VCaP (cell line): ENCODE data around the gene HIVEP3.

ENCODE experiments used
- H3K27ac ChIP-seq: fragments of 450-650 bp; 2 replicates; pipeline ENCODE4 v1.5.1; 2017
- TF ChIP-seq, protein P1 (sequence below): fragments of 450-650 bp; conservative IDR thresholded peaks from 2 replicates; pipeline ENCODE4 v1.5.1; 2017; ENCODE audit warnings: mild to moderate bottlenecking, moderate library complexity

Gene HIVEP3

DNA sequence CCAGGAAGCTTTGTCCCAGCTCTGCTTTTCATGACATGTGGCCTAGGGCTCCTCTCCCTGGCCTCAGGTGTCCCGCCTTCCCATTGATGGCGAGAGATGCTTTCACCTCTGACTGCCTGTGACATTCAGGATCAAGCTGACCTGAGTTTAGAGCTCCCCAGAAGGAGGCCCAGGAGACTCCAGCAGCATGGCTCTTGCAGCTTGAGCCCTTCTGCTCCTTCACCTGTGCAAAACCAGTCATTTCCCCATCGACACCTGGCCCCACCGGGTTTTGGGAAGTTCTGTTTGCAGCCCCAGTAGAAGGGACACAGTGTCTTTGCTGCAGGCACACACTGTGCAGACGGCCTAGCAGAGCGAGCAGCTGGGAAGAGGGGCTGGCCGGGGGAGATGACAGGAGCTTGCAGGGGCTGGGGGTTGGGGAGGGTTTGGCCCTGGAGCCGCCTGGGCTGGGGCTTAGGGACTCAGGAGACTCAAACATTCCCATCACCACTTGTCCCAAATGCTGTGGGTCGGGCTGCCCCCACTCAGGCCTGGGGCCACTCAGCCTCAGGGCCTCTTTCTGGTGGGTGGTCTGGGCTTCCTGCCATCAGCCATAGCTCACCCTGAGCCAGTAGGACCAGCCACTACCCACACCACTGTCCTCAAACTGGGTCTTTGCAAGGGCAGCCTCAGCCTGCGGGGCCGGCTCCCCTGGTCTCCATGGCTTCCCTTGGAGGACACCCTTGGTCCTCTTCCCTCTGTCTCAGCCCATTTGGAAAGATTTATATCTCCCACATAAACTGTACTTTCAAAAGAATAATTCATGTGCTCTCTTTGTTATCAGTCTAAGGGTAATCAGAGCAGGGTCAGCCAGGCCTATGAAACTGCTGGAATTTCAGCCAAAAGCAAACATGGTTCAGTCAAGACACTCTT, 430.4 kb downstream of the HIVEP3 start:
- TF ChIP-seq, protein P1, sequence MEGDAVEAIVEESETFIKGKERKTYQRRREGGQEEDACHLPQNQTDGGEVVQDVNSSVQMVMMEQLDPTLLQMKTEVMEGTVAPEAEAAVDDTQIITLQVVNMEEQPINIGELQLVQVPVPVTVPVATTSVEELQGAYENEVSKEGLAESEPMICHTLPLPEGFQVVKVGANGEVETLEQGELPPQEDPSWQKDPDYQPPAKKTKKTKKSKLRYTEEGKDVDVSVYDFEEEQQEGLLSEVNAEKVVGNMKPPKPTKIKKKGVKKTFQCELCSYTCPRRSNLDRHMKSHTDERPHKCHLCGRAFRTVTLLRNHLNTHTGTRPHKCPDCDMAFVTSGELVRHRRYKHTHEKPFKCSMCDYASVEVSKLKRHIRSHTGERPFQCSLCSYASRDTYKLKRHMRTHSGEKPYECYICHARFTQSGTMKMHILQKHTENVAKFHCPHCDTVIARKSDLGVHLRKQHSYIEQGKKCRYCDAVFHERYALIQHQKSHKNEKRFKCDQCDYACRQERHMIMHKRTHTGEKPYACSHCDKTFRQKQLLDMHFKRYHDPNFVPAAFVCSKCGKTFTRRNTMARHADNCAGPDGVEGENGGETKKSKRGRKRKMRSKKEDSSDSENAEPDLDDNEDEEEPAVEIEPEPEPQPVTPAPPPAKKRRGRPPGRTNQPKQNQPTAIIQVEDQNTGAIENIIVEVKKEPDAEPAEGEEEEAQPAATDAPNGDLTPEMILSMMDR, result no peak
- no peak overlapping the region for H3K27ac ChIP-seq

DNA sequence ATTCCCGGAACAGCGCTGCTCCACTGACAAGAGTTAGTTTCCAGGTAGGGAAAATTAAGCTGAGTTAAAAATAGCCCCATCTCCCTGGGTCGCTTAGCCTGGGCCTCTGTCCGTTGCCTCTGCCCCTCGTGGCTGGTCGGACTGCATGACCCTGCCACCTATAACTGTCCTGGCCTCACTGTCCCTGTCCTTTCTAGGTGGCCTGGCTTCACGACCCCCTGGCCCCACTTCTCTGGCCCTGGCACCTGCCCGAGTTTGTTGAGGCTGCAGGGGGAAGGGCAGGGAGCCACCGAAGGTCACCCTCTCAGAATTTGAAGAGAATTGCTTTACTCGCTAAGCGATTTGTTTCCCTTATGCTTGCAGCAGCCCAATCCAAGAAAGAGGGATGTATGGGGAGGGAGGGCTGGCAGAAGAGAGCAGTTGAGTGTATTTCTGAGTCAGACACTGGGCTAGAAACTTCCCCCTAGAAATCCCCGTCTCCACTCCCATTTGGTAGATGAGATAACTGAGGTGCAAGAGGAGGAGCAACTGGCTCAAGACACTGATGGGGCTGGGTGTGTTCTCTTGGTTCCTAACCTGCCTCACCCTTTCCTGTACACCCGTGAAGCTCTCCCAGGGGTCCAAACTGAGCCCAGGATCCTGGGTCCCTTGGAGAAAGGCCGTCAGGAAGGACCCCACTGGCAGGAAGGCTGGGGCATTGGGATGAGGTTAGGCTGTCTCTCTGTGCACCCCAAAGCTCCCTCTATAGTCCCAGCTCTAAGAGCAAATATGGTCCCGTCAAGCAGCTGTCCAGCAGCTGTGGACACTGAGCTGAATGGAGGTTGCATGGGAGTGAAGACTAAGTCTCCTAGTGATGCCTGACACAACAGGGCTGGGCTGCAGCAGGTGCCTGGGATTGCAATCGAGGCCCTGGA, 431.3 kb downstream of the HIVEP3 start:
- TF ChIP-seq, protein P1, result no peak
- no peak overlapping the region for H3K27ac ChIP-seq

DNA sequence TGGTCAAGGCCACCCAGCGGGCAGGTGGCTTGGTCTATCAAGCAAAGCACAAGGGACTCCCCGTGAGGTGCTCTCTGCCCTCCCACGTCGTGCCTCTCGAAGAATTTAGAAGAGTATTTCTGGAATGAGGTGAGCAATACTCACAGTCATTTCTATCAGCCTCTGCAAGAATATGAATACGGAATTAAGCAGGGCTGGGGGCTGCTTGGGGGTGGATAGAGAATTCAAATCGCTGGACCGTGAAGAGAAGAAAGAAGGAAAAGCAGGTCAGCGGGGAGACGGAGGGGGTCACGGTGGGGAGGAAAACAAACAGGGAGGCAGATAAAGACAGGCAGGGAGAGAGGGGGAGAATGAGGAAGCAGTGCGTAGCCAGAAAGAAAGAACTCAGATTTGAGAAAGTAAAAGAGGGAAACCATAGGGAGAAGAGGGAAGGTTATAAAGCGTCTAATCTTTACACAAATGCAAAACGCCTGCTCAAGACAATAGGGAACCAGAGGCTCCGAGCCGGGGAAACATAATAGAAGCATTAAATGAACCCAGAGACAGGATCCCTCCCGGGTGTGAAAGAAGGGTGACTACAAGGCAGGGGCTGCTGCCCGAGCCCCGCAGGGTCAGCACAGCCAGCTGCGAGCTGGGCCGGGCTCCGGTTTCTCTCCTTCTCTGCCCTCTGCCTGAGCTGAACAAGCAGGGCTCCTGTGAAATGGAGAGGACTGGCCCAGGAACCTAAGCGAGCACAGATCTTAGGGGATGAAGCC, 432.2 kb downstream of the HIVEP3 start:
- TF ChIP-seq, protein P1, result no peak
- no peak overlapping the region; the same call in 1 of the 2 replicates for H3K27ac ChIP-seq

DNA sequence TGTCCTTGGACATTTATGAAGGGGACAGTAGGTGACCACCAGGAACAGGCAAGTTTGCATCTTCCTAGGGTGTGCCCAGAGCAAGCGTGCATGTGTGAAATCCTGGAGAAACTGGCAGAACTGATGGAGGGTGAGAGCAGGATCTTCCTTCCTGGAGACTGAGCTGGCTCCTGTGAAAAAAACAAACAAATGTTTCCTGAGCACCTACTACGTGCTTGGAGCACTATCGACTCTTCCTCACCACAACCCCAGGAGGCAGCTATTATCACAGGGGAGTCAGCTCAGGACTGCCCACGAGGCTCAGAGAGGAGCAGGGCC, 432.7 kb downstream of the HIVEP3 start:
- TF ChIP-seq, protein P1, result no peak
- peak overlapping the region; percentile 76; the same call in 1 of the 2 replicates for H3K27ac ChIP-seq

DNA sequence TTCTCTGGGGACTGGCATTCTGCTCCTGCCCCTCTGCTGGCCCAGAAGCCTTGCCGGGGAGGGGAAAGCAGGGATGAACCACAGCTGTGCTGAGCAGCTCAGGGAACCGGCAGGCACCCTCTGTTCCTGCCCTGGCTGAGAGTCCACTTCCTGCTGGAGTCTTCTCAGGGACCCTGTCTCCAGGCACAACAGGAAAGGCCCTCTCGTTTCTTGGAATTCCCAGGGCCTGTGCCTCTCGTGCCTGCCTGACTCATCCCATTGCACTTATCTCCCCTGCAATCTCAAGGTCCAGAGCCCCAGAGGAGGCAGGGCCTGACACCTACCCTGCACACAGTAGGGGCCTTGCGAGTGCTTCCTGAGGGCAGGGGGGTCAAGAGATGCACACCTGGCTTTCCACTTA, 433.1 kb downstream of the HIVEP3 start:
- TF ChIP-seq, protein P1, result no peak
- peak overlapping the region; percentile 76 for H3K27ac ChIP-seq

DNA sequence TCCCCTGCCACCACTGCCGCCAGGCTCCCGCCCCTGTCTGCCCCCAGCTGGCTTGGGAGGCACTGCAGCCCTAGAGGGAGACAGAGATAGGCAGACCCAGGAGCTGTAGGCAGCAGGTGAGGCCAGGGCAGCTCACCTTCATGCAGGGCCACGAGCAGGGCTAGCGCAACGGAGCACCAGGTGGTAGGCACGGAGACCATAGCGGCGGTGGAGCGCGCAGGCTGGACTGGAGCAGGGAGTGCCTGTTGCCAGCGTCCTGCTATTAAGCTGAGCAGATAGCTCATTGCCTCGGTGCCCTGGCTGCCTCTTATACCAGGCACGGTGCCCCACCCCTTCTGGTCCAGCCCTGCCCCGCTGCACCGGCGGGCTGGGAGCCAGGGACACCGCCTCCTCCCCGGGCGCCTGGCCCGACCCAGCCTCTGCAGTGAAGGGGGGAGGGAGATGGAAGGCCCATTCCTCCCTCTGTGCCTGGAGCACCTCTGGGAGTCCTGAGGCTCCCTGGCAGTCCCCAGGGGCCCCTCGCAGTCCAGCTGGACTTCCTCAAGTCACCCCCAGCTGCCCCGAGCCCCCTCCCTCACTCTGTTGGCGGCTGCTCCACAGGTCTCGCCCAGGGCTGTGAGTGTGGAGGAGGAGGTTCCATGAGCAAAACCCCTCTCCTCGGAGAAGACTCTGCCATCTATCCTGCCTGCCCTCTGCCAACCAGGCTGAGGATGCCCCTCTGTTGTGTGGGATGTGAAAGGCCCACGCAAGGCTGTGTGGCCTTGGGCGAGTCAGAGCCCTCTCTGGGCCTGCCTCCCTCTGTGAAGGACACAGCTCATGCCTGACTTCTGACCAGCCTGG, 434.1 kb downstream of the HIVEP3 start, which contains the start of gene EDN2:
Gene EDN2 (minus strand): TSS at position 282 of the 840 bp plus-strand sequence. CDS start 82 bp downstream, at position 200.
- H3K27ac ChIP-seq, result peak within 1 kb of the TSS; percentile 76
- TF ChIP-seq, protein P1, result peak; percentile 70
